Measurements from ENCODE around the gene ELOVL7.

DNA sequence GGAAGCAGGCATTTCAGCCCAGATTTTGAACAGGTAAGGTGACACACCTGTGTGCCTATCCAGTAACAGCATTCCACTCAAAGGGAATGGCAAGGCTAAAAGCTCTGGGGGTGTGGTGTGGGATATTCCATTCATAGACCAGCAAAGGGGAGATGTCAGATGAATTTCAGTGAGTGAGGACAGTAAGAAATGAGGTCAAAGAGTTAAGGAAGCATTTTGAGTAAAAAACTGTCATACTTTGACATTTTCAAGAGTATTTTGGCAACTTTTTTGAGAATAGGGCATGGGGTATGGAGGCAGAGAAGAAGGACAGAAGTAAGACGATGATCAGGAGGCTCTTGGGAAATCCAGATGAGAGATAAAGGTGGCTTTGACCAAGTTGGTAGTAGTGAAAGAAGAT, 2.2 kb upstream of the ELOVL7 start:
- TF ChIP-seq, protein P1, sequence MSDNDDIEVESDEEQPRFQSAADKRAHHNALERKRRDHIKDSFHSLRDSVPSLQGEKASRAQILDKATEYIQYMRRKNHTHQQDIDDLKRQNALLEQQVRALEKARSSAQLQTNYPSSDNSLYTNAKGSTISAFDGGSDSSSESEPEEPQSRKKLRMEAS (IDR thresholded peaks at IDR 0.05): no peak
- TF ChIP-seq EP300 (IDR thresholded peaks at IDR 0.05) (no peak), ZFP36 (IDR thresholded peaks at IDR 0.05; ENCODE audit: borderline replicate concordance, partially characterized antibody) (no peak), RNF2 (IDR thresholded peaks at IDR 0.05; ENCODE audit: borderline replicate concordance, low read depth) (no peak), POLR2A (IDR thresholded peaks at IDR 0.05; ENCODE audit: low read length) (no peak), CBX8 (IDR thresholded peaks at IDR 0.05) (no peak), EHMT2 (IDR thresholded peaks at IDR 0.05; ENCODE audit: low read depth) (no peak), RCOR1 (IDR thresholded peaks at IDR 0.05; ENCODE audit: low read depth, low read length) (no peak), RFX5 (IDR thresholded peaks at IDR 0.05) (no peak), NR3C1 (IDR thresholded peaks at IDR 0.05) (no peak), SREBF2 (IDR thresholded peaks at IDR 0.05) (no peak), MAFK (IDR thresholded peaks at IDR 0.05; ENCODE audit: partially characterized antibody) (no peak)
- TF ChIP-seq, protein P2, sequence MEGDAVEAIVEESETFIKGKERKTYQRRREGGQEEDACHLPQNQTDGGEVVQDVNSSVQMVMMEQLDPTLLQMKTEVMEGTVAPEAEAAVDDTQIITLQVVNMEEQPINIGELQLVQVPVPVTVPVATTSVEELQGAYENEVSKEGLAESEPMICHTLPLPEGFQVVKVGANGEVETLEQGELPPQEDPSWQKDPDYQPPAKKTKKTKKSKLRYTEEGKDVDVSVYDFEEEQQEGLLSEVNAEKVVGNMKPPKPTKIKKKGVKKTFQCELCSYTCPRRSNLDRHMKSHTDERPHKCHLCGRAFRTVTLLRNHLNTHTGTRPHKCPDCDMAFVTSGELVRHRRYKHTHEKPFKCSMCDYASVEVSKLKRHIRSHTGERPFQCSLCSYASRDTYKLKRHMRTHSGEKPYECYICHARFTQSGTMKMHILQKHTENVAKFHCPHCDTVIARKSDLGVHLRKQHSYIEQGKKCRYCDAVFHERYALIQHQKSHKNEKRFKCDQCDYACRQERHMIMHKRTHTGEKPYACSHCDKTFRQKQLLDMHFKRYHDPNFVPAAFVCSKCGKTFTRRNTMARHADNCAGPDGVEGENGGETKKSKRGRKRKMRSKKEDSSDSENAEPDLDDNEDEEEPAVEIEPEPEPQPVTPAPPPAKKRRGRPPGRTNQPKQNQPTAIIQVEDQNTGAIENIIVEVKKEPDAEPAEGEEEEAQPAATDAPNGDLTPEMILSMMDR (IDR thresholded peaks at IDR 0.05): no peak
- TF ChIP-seq, protein P3, sequence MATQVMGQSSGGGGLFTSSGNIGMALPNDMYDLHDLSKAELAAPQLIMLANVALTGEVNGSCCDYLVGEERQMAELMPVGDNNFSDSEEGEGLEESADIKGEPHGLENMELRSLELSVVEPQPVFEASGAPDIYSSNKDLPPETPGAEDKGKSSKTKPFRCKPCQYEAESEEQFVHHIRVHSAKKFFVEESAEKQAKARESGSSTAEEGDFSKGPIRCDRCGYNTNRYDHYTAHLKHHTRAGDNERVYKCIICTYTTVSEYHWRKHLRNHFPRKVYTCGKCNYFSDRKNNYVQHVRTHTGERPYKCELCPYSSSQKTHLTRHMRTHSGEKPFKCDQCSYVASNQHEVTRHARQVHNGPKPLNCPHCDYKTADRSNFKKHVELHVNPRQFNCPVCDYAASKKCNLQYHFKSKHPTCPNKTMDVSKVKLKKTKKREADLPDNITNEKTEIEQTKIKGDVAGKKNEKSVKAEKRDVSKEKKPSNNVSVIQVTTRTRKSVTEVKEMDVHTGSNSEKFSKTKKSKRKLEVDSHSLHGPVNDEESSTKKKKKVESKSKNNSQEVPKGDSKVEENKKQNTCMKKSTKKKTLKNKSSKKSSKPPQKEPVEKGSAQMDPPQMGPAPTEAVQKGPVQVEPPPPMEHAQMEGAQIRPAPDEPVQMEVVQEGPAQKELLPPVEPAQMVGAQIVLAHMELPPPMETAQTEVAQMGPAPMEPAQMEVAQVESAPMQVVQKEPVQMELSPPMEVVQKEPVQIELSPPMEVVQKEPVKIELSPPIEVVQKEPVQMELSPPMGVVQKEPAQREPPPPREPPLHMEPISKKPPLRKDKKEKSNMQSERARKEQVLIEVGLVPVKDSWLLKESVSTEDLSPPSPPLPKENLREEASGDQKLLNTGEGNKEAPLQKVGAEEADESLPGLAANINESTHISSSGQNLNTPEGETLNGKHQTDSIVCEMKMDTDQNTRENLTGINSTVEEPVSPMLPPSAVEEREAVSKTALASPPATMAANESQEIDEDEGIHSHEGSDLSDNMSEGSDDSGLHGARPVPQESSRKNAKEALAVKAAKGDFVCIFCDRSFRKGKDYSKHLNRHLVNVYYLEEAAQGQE (IDR thresholded peaks at IDR 0.05): no peak

All from A549 (cell line).